ENCODE measurements around the gene DEFB129. TPM values are rescaled to one million over a fixed set of nuclear protein-coding genes. Genes with fewer than 3 reads are reported as not detected.

DEFB129 gene
- total RNA-seq, 4 donors from 2014 or later = not detected

DNA sequence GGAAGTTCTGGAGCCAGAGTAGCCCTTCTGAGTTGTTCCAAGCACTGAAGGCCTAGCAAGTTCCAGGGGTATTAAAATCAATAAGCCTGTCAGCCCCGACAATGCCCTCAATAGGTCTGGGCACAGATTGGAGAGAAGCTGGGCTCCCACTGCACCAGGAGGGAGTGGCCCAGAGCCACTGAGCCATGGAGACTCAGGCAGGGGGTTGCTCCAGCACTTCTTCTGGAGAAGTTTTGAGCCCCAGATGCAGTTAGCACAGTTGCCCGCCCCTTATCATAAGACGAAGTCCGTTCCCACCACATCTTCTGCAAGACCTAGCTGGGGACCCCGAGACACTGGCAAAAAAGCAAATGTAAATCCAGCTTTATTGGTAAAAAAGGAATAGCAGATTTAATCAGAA is 43.5 kb downstream of the DEFB129 start:
- intact Hi-C loops (cut with DNase I; ENCODE audit: low total_unique reads) = no loop called here
- no peak overlapping the region for H3K4me3 ChIP-seq (ENCODE audit: low read depth, poor library complexity, severe bottlenecking)
- TF ChIP-seq POLR2A (IDR thresholded peaks at IDR 0.05) (no peak), CTCF (IDR thresholded peaks at IDR 0.05) (no peak)
- DNase-seq (ENCODE audit: low spot score in 2 of 2) = peak in 1 of 2 donors; percentile 69
- WGBS, 2 donors = 90% methylated on average over 5 of the region's 5 CpGs

DNA sequence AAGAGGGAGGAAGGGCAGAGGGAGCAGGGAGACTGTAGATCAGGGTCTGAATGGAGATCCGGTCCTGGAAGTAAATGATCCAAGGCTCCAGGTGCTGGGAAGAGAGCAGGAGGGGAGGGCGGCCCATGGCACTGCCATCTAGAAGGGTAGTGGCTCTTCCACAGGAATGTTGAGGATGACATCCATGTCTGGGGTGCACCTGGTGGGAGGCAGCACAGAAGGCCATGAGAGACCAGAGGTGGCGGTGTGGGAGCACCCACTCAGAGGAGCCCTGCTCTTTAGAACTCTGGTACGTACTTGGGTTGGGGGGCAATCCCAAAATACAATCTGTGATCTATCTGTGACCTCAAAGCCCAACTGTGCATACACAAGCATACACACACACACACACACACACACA is 44.0 kb downstream of the DEFB129 start:
- TF ChIP-seq CTCF (IDR thresholded peaks at IDR 0.05) (no peak), POLR2A (IDR thresholded peaks at IDR 0.05) (no peak)
- intact Hi-C loops (cut with DNase I; ENCODE audit: low total_unique reads) = no loop called here
- WGBS, 2 donors = 88 to 96% methylated on average over 4 of the region's 4 CpGs
- no peak overlapping the region for H3K4me3 ChIP-seq (ENCODE audit: low read depth, poor library complexity, severe bottlenecking)
- DNase-seq (ENCODE audit: low spot score in 2 of 2) = peak in 1 of 2 donors; percentile 53

DNA sequence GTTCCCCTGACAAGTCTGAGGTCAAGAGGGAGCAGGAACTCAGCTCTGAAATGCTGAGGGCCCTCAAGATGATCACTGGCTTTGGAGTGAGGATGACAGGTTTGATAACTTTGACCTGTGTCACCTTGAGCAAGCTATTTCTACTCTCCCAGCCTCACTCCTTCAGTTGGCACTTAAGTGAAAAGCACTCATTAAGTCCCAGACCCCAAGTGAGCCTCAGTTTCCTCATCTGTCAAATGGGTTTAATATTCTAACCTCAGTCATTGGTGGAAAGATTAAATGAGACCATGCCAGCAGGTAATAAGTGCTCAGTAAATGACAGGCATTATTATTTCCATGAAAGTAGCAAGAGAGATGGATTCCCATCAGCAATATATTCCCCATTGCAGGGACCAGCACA is 44.5 kb downstream of the DEFB129 start:
- no peak for TF ChIP-seq POLR2A (IDR thresholded peaks at IDR 0.05)
- TF ChIP-seq CTCF (IDR thresholded peaks at IDR 0.05) = no peak
- intact Hi-C loops (cut with DNase I; ENCODE audit: low total_unique reads) = no loop called here
- DNase-seq (ENCODE audit: low spot score in 2 of 2) = no peak
- no peak overlapping the region for H3K4me3 ChIP-seq (ENCODE audit: low read depth, poor library complexity, severe bottlenecking)

DNA sequence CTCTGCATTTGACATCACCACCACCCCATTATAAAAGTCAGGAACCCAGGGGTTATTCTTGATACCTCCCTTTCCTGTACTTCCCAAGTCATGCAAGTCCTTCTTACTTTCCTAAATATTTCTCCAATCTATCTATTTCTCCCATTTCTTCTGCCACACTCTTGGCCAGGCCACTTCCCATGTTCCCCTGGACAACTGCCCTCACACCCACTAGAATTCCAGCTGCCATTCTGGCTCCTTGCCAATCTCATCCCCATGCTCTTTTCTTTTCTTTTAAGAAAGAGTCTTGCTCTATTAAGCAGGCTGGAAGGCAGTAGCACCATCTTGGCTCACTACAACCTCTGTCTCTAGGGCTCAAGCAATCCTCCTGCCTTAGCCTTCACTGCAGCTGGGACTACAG is 45.7 kb downstream of the DEFB129 start:
- DNase-seq (ENCODE audit: low spot score in 2 of 2) = no peak
- intact Hi-C loops (cut with DNase I; ENCODE audit: low total_unique reads) = no loop called here
- no peak overlapping the region for H3K4me3 ChIP-seq (ENCODE audit: low read depth, poor library complexity, severe bottlenecking)
- TF ChIP-seq POLR2A (IDR thresholded peaks at IDR 0.05) (no peak), CTCF (IDR thresholded peaks at IDR 0.05) (no peak)

GRCh38 chr20:273884-274283 is 46.8 kb downstream of the DEFB129 start:
- intact Hi-C loops (cut with DNase I; ENCODE audit: low total_unique reads) = no loop called here
- TF ChIP-seq CTCF (IDR thresholded peaks at IDR 0.05) (no peak), POLR2A (IDR thresholded peaks at IDR 0.05) (no peak)
- no peak for DNase-seq (ENCODE audit: low spot score in 2 of 2)
- no peak overlapping the region for H3K4me3 ChIP-seq (ENCODE audit: low read depth, poor library complexity, severe bottlenecking)
- WGBS, 2 donors = 91% methylated on average over 3 of the region's 3 CpGs

- TF ChIP-seq POLR2A (IDR thresholded peaks at IDR 0.05) (no peak), CTCF (IDR thresholded peaks at IDR 0.05) (no peak)
- intact Hi-C loops (cut with DNase I; ENCODE audit: low total_unique reads) = no loop called here
- DNase-seq (ENCODE audit: low spot score in 2 of 2) = peak in 1 of 2 donors; percentile 46
- 95 to 97% methylated on average over 7 of the region's 7 CpGs for WGBS, 2 donors
- no peak overlapping the region for H3K4me3 ChIP-seq (ENCODE audit: low read depth, poor library complexity, severe bottlenecking)
Observed at GRCh38 chr20:275791-276190, 48.7 kb downstream of the DEFB129 start.
